WTC11 (cell line): Measurements from ENCODE around the gene SCFD1.

Experiments used
- CBFB ChIP-seq: sonication (generic); formaldehyde crosslinking; IDR thresholded peaks from 2 replicates; pipeline ENCODE4 v1.8.1; 2022; ENCODE audit warnings: mild to moderate bottlenecking, low read depth, missing genetic modification reagents
- FOXK1 ChIP-seq: sonication (generic); formaldehyde crosslinking; IDR thresholded peaks from 2 replicates; pipeline ENCODE4 v1.8.0; 2022; ENCODE audit warnings: mild to moderate bottlenecking, moderate library complexity, missing genetic modification reagents
- FOXP1 ChIP-seq: sonication (generic); formaldehyde crosslinking; IDR thresholded peaks from 2 replicates; pipeline ENCODE4 v1.8.0; 2022; ENCODE audit warnings: missing genetic modification reagents, mild to moderate bottlenecking, moderate library complexity, borderline replicate concordance
- KAT7 ChIP-seq: sonication (generic); formaldehyde crosslinking; IDR thresholded peaks from 2 replicates; pipeline ENCODE4 v1.8.1; 2023; ENCODE audit warnings: missing genetic modification reagents, mild to moderate bottlenecking, borderline replicate concordance
- NFE2L1 ChIP-seq: sonication (generic); formaldehyde crosslinking; IDR thresholded peaks from 2 replicates; pipeline ENCODE4 v1.8.1; 2023; ENCODE audit warnings: missing genetic modification reagents
- NFYB ChIP-seq: sonication (generic); formaldehyde crosslinking; conservative IDR thresholded peaks from 2 replicates; pipeline ENCODE4 v1.8.0; 2022; ENCODE audit warnings: low read depth, missing genetic modification reagents
- NR3C1 ChIP-seq: sonication (generic); formaldehyde crosslinking; conservative IDR thresholded peaks from 2 replicates; pipeline ENCODE4 v1.8.1; 2023; ENCODE audit warnings: low read depth, mild to moderate bottlenecking, missing genetic modification reagents
- STAT6 ChIP-seq: sonication (generic); formaldehyde crosslinking; conservative IDR thresholded peaks from 2 replicates; pipeline ENCODE4 v1.8.1; 2023; ENCODE audit warnings: mild to moderate bottlenecking, low read depth, missing genetic modification reagents, moderate library complexity
- TP53 ChIP-seq: sonication (generic); formaldehyde crosslinking; IDR thresholded peaks from 2 replicates; pipeline ENCODE4 v1.8.1; 2023; ENCODE audit warnings: mild to moderate bottlenecking, missing genetic modification reagents
- ZBTB21 ChIP-seq: sonication (generic); formaldehyde crosslinking; IDR thresholded peaks from 2 replicates; pipeline ENCODE4 v1.8.1; 2023; ENCODE audit warnings: mild to moderate bottlenecking, missing genetic modification reagents, borderline replicate concordance
- TF ChIP-seq, protein P1 (sequence below): fragments of 200-600 bp; IDR thresholded peaks from 2 replicates; pipeline ENCODE4 v1.8.0; 2022; ENCODE audit warnings: antibody characterized with exemption
- TF ChIP-seq, protein P2 (sequence below): sonication (generic); formaldehyde crosslinking; IDR thresholded peaks from 2 replicates; pipeline ENCODE4 v1.8.0; 2022; ENCODE audit warnings: mild to moderate bottlenecking, missing genetic modification reagents
- TF ChIP-seq, protein P3 (sequence below): sonication (generic); formaldehyde crosslinking; IDR thresholded peaks from 2 replicates; pipeline ENCODE4 v1.8.0; 2023; ENCODE audit warnings: missing genetic modification reagents
- TF ChIP-seq, protein P4 (sequence below): sonication (generic); formaldehyde crosslinking; IDR thresholded peaks from 2 replicates; pipeline ENCODE4 v1.8.1; 2022; ENCODE audit warnings: mild to moderate bottlenecking, missing genetic modification reagents, moderate library complexity, borderline replicate concordance

DNA sequence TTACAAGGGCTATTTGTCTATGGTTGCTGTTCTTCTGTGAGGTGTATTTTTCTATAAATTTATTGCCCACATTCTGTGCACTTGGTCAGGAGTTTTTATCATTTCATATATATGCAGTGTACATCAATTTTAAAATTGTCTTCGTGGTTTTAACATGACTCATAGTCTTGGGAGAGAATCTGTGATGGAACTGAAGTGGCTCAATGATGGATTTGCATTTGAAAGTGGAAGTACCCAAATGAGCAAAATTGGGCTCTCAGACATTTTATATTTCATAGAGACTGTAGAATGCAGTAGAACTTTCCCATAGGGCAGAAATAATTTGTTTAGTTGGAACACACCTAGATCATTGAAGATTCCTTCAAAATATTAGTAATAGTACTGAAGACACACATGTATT lies 1.9 kb upstream of the SCFD1 start:
- TF ChIP-seq FOXP1 (CRISPR knock-in tag), result no peak
- TF ChIP-seq, protein P1, sequence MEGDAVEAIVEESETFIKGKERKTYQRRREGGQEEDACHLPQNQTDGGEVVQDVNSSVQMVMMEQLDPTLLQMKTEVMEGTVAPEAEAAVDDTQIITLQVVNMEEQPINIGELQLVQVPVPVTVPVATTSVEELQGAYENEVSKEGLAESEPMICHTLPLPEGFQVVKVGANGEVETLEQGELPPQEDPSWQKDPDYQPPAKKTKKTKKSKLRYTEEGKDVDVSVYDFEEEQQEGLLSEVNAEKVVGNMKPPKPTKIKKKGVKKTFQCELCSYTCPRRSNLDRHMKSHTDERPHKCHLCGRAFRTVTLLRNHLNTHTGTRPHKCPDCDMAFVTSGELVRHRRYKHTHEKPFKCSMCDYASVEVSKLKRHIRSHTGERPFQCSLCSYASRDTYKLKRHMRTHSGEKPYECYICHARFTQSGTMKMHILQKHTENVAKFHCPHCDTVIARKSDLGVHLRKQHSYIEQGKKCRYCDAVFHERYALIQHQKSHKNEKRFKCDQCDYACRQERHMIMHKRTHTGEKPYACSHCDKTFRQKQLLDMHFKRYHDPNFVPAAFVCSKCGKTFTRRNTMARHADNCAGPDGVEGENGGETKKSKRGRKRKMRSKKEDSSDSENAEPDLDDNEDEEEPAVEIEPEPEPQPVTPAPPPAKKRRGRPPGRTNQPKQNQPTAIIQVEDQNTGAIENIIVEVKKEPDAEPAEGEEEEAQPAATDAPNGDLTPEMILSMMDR, result no peak
- no peak for TF ChIP-seq NFYB (CRISPR knock-in tag)
- no peak for TF ChIP-seq TP53 (CRISPR knock-in tag)
- TF ChIP-seq, protein P2, sequence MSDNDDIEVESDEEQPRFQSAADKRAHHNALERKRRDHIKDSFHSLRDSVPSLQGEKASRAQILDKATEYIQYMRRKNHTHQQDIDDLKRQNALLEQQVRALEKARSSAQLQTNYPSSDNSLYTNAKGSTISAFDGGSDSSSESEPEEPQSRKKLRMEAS, result no peak
- TF ChIP-seq NR3C1 (CRISPR knock-in tag), result no peak
- no peak for TF ChIP-seq KAT7 (CRISPR knock-in tag)
- TF ChIP-seq CBFB (CRISPR knock-in tag), result no peak
- TF ChIP-seq NFE2L1 (CRISPR knock-in tag), result no peak
- TF ChIP-seq, protein P3, sequence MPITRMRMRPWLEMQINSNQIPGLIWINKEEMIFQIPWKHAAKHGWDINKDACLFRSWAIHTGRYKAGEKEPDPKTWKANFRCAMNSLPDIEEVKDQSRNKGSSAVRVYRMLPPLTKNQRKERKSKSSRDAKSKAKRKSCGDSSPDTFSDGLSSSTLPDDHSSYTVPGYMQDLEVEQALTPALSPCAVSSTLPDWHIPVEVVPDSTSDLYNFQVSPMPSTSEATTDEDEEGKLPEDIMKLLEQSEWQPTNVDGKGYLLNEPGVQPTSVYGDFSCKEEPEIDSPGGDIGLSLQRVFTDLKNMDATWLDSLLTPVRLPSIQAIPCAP (CRISPR knock-in tag), result no peak
- TF ChIP-seq STAT6 (CRISPR knock-in tag), result no peak
- TF ChIP-seq ZBTB21 (CRISPR knock-in tag), result no peak
- TF ChIP-seq, protein P4, sequence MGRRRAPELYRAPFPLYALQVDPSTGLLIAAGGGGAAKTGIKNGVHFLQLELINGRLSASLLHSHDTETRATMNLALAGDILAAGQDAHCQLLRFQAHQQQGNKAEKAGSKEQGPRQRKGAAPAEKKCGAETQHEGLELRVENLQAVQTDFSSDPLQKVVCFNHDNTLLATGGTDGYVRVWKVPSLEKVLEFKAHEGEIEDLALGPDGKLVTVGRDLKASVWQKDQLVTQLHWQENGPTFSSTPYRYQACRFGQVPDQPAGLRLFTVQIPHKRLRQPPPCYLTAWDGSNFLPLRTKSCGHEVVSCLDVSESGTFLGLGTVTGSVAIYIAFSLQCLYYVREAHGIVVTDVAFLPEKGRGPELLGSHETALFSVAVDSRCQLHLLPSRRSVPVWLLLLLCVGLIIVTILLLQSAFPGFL, result no peak
- no peak for TF ChIP-seq FOXK1 (CRISPR knock-in tag)
